NCI-H524 treated with DMSO at 0.1 percent for 48 hours (cell line): ENCODE data around the gene IQGAP2.
"Not testable (repeated sequence)": the region's sequence is repeated elsewhere in the genome, so short reads cannot be mapped to it uniquely, and the experiment has no call there.

Source experiments
- DNase-seq: peaks from one replicate; lab custom pipeline; 2025; lab: John Stamatoyannopoulos, UW

The IQGAP2 gene

DNA sequence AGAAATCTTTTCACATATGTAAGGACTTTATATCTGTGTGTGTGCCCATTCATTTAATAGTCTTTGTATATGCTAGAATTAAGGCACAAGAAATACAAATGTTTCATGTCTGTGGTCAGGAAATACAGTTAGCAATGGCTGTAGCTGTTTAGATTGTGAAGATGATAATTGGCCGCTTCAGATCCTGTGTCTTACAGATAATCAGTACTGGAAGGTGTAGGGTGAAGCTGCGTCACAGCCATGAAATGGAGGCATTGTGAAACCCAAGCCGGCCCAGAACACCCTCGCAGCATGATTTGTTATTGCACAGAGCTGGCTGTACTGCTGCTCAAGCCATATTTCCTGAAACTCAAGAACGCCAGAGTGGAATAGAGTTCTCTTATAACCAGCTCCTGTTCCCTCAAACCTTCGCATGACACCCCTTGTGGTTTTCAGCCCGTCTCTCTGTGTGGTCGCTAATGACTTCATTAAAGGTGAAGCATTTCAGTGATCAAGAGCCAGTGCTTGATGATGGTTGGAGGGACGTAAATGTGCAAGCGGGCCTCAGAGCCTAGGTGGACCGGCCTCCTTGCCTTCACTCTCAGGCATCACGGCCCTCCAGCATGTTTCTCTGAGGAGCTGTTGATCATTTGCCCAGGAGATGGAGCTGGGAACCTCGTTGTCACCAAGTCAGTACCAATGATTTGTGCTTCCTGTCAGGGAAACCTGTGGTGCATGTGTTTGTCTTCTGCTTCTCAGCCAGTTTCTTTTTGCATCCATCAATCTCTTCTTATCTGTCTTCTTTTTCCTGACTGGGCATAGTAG lies 140.0 kb downstream of the IQGAP2 start:
- DNase-seq, result no peak

GRCh38 chr5:76544268-76544926 lies 141.3 kb downstream of the IQGAP2 start:
- DNase-seq, result peak; percentile 17

- no peak for DNase-seq
Observed at GRCh38 chr5:76545184-76545583, 142.1 kb downstream of the IQGAP2 start.

DNA sequence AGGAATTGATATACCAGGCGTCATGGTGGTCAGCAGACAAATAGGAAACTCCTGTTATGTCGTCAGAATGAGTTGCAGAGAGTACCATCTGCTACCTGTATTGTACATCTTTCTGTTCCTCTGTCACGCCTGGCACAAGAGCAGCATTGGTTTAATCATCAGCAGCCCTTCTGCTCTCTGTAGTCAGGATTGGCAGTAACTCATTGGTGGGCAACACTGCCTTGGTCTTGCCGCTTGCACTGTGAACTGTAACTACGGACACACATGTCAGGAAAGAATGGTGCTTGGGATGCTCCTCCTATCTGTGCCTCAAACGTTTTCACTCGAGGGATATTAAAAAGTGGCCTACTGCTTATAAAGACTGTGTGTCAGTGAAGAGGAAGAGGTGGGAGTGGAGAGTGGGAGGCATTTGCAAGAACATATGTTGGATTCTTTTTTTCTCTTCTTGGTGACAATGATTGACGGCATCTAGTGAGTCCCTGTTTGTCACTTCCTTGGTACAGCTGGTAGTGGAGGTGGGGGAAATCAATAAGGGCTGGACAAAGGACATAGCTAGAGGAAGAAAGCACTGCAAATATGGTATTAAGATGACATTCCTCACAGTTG lies 143.5 kb downstream of the IQGAP2 start:
- DNase-seq, result no peak

DNA sequence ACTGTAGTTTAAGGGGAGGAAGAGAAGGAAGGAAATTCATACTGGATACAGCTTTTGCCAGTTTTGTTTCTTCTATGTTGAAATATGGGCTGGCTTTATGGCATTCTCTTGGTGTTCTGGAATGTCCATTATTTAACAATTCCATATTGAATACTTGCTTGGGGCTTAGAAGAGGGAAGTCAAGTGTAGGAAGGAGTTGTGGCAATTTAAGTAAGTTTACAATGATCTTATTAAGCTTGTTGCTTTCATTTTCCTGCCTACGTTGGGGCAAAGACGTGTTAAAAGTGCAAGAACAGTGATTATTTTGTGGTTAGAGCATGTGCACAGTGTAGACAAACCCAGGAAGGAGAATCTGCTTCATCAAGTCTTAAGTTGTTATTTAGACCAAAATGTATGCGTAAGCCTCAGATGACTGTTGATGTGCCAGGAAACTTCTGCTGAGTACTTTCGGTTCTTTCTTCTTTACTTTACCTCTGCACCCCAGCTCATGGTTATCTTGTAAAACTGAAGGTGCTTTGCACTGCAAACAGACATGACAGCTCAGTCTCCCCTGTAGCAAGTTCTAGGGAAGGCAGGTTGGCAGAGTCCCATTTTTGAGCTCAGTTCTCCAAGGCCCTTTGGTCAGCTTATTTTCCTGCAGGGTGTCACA lies 144.3 kb downstream of the IQGAP2 start:
- no peak for DNase-seq

DNA sequence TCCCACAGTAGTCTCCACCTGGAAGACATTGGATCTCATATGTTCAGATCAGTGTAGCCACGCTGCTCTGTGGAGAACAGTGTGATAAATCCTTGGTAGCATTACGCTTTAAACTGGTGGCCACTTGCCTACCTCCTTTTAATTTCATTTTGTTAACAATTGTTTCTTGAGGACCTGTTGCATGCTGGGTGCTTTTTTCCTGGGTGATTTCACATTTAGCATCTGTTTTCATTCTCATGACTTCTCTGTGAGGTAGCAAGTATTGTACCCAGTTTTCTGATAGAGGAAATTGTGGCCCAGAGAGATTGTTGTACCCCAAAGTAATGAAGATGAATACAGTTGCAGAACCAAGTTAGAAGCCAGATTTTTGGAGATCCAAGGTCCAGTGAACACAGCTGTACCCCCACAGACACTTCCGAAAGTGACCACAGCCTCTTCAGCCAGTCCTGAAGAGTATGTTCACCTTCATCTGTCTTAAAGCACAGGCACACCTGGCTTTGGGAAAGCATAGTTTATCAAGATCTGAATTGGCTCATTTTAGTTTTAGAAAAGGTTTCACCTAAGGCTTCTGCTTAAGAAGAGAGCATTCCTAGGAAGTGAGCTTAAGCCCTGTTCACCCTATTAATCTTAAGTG lies 144.9 kb downstream of the IQGAP2 start:
- DNase-seq, result no peak

DNA sequence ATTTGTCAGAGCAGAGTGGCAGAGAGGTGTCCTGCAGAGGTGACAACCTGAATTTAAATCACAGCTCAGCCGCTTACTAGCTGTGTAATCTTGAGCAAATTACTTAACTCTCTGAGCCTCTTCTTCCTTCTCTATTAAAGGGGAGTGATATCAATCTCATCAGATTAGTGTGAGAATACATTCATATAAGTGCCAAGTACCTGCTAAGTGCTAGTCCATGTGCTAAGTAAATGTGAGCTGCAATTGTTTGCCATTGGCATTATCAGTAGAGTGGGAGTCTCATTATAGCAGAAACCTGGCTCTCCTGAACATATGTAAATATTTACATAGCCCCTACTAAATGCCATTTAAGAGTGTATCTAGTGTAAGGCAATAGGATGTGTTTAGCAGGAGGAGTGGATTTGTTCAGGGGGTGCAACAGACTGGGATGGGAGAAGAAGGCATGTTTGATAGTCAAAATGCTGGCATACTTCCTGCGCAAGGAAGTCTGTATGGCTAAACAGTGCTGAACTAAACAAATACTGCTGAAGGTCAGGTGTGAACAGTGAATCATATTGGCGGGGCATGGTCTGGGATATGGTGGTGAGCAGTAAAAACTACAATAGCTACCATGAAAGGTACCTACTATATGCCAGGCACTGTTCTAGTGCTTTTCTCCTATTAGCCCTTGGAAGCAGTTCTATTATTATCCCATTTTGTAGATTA lies 145.6 kb downstream of the IQGAP2 start:
- DNase-seq, result peak; percentile 94

DNA sequence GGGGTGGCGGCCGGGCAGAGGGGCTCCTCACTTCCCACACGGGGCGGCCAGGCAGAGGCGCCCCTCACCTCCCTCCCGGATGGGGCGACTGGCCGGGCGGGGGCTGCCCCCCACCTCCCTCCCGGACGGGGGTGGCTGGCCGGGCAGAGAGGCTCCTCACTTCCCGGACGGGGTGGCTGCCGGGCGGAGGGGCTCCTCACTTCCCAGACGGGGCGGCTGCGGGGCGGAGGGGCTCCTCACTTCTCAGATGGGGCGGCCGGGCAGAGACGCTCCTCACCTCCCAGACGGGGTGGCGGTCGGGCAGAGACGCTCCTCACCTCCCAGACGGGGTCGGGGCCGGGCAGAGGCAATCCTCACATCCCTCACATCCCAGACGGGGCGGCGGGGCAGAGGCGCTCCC lies 147.8 kb downstream of the IQGAP2 start:
- not testable (repeated sequence) for DNase-seq

DNA sequence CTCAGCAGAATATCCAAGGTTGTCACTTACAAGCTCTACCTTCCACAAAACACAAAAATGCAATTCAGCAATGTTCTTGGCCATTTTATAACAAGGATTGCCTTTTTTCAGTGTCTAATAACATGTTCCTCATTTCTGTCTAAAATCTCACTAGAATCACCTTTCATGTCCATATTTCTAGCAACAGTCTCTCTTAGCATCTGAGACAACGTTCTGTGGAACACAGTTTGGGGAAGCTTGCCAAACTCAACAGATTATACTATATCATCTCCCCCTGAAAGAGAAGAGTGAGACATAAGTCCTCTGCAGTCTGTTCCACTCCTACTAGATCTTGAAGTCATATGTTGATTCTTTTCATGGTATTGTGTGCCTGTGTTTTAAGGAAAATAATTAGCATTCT lies 149.5 kb downstream of the IQGAP2 start:
- no peak for DNase-seq

DNA sequence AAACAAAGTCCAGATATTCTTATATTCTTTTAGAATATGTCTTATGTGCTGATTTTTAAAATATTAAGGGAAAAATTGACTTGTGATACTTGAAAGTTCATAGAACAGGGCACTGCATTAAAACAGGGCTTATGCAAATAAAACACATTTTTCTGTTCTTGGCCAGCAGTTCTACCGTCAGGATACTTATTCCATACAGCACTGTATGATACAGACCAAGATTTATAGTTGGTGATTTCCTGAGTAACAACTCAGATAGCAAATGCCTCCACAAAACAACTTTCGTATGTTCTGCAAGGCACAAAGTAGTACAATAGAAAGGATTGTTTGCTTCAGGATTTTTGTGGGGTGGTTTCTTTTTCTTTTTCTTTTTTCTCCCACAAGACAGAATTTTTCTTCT lies 150.2 kb downstream of the IQGAP2 start:
- no peak for DNase-seq

GRCh38 chr5:76555114-76555513 lies 152.0 kb downstream of the IQGAP2 start:
- DNase-seq, result no peak

- DNase-seq, result no peak
Observed at GRCh38 chr5:76555717-76556116, 152.6 kb downstream of the IQGAP2 start.

- DNase-seq, result no peak
Observed at GRCh38 chr5:76556511-76557221, 153.6 kb downstream of the IQGAP2 start.

DNA sequence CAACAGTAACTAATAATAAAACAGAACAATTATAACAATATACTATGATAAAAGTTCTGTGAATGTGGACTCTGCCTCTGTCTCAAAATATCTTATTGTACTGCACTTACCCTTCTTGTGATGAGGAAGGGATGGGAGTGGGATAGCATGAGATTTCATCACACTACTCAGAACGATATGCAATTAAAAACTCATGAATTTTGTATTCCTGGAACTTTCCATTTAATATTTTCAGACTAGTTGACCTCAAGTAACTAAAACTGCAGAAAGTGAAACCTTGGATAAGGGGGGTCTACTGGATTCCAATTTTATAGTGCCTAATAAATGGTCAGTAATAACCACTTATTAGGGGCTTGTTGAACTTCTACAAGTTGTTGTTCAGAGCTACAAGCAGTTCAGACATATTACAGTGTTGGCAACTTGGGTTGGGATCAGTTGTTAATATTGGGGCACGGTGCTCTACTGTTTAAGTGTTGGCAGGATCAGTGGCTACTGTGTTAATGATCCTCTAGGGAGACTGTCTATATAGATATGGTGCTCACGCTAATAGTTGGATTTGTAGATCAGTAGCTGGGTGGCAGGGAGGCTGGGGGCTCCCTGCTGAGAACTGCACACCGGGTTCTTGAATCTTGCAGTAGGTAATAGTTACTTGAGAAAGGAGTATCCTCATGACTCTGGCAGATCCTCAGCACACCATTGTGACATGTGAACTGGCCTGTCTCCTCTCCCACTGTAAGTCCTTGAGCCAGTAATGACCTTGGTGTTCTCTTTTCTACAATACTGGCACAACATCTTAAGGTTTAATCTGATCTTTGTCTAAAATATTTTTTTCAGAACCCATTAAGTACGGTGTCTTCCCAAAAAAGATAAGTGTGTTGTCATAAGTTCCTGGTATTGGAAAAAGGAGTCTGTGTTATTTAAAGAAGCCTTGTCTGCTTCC lies 158.1 kb downstream of the IQGAP2 start:
- DNase-seq, result no peak

- no peak for DNase-seq
Observed at GRCh38 chr5:76561959-76562358, 158.9 kb downstream of the IQGAP2 start.

DNA sequence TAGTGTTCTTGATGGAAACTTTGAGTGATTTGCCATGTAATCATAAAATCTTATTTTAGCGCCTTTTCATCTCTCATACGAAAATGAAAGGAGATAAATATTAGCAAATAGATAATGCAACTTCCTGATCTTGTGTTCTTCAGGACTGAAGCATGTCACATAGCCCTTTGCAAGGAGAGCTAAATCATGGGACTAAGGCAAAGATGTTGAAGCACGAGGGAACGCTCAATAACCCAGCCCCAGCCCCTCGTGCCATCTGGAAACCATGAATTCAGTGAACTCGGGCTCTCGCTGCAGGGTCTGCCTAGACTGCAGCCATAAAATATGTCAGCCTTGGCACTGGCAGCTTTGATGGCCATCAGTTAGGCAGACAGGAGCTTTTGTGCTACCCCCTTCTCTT lies 161.9 kb downstream of the IQGAP2 start:
- no peak for DNase-seq

- DNase-seq, result no peak
Observed at GRCh38 chr5:76570153-76570552, 167.1 kb downstream of the IQGAP2 start.

DNA sequence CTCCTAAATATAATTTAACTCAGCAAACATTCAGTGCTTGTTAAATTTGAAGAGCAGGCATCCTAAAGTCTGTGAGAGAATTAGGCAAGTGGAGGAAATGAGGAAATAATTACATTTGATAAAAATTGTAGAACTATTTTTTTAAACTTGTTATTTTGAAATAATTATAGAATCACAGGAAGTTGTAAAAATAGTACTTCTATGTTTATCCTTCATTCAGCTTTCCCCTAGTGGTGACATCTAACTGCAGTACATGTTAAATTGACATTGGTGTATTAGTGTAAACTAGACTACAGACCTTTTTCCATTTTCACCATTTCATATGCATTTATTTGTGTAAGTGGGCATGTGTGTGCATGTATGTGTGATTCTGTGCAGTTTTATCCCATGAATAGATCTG lies 168.5 kb downstream of the IQGAP2 start:
- DNase-seq, result no peak

GRCh38 chr5:76576450-76576849 lies 173.4 kb downstream of the IQGAP2 start:
- no peak for DNase-seq

DNA sequence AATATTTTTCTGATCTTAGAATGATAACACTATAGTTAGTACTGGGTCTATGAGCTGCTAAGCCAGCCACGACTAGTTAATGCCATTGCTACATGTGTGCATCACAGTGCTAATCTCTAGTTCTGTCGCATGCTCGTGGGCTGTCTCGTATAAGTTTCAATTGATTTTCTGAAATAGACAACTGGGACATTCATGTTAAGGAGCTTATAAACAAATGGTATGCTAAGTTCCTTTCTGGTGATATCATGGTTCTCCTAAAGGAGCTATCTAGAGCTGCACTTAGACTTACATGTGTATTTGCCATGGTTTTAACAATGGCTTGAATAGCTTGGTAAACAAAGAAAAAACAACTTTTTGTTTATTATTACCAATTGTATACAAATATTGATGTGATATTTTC lies 173.9 kb downstream of the IQGAP2 start:
- no peak for DNase-seq
